ENCODE results near the gene MS4A15.

DNA sequence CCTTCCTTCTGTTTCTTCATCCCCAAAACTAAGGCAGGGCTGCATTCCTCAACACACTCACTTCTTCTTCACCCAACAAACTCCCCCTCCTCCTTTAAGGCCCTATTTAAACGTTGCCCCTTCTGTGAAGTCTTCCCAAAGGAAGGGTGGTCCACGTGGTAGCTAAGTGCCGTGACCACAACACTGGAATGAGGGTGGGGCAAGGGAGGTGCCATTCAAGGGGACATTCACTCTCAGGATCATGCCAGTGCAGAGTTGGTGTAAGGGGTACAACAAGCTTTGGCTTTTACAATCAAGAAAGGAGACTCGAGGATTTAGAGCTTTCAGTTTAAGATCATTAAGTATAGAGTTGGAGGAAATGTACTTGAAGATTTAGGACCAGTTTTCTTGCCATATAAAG, 20.4 kb downstream of the MS4A15 start:
- no peak for TF ChIP-seq POLR2A (IDR thresholded peaks at IDR 0.05)
- TF ChIP-seq CTCF (IDR thresholded peaks at IDR 0.05) = no peak
